Smooth muscle cell (in vitro differentiated cells): ENCODE data around the gene FAM24A. TPM values are rescaled to one million over a fixed set of nuclear protein-coding genes. Genes with fewer than 3 reads are reported as not detected.
A peak's percentile ranks its signal among the peaks of the same experiment; 100 is the strongest.

Source experiments
- DNase-seq: peaks from one replicate; lab custom pipeline; 2025; ENCODE audit not compliant: unreplicated experiment; lab: John Stamatoyannopoulos, UW
- H2AFZ ChIP-seq: fragments of 200-600 bp; sonication (generic); 2 replicates; pipeline ENCODE4 v1.6.0; 2016; ENCODE audit warnings: antibody characterized with exemption, low read depth, mild to moderate bottlenecking
- H3F3A ChIP-seq: fragments of 200-600 bp; sonication (generic); 2 replicates; pipeline ENCODE4 v1.6.0; 2017; ENCODE audit warnings: antibody characterized with exemption, low read depth
- H3K27ac ChIP-seq: fragments of 200-600 bp; sonication (generic); 2 replicates; pipeline ENCODE4 v1.5.1; 2016; ENCODE audit warnings: low read depth, mild to moderate bottlenecking
- H3K27me3 ChIP-seq: fragments of 200-600 bp; sonication (generic); 2 replicates; pipeline ENCODE4 v1.6.1; 2016; ENCODE audit warnings: low read depth, mild to moderate bottlenecking
- H3K36me3 ChIP-seq: fragments of 200-600 bp; sonication (generic); 2 replicates; pipeline ENCODE4 v1.5.1; 2016; ENCODE audit warnings: low read depth
- H3K4me1 ChIP-seq: fragments of 200-600 bp; sonication (generic); 2 replicates; pipeline ENCODE4 v1.5.1; 2016; ENCODE audit warnings: low read depth
- H3K4me2 ChIP-seq: fragments of 200-600 bp; sonication (generic); 2 replicates; pipeline ENCODE4 v1.6.0; 2016; ENCODE audit warnings: mild to moderate bottlenecking
- H3K4me3 ChIP-seq: fragments of 200-600 bp; sonication (generic); 2 replicates; pipeline ENCODE4 v1.5.1; 2016; ENCODE audit warnings: mild to moderate bottlenecking
- H3K79me2 ChIP-seq: fragments of 200-600 bp; sonication (generic); 2 replicates; pipeline ENCODE4 v1.6.0; 2016; ENCODE audit warnings: low read depth, mild to moderate bottlenecking
- H3K9ac ChIP-seq: fragments of 200-600 bp; sonication (generic); 2 replicates; pipeline ENCODE4 v1.6.0; 2016; ENCODE audit warnings: low read depth
- H3K9me3 ChIP-seq: fragments of 200-600 bp; sonication (generic); replicated peaks from 2 replicates; pipeline ENCODE4 v1.5.1; 2016; ENCODE audit warnings: low read depth
- H4K20me1 ChIP-seq: fragments of 200-600 bp; sonication (generic); 2 replicates; pipeline ENCODE4 v1.6.0; 2016; ENCODE audit warnings: low read depth
- WGBS: methylation state at CpG from one replicate; pipeline ENCODE4 v1.1.7; 2016; ENCODE audit warnings: low lambda C conversion rate; 5-methylcytosine and 5-hydroxymethylcytosine counted together
- polyA plus RNA-seq: library from polyadenylated mRNA; unstranded; fragments of >200 nt; fragmentation: Nextera tagmentation; extraction: Ambion mirVana; gene quantifications from 2 replicates; pipeline ENCODE4 v1.2.1, GENCODE V29; 2016
- total RNA-seq: library from RNA; depleted of rRNA; stranded (reverse); fragments of >200 nt; gene quantifications from 2 replicates; pipeline ENCODE4 v1.2.3, GENCODE V29; 2014
- TF ChIP-seq, protein P1 (sequence below): fragments of 200-600 bp; sonication (generic); IDR thresholded peaks from 2 replicates; pipeline ENCODE4 v1.5.1; 2017; ENCODE audit warnings: borderline replicate concordance, mild to moderate bottlenecking, antibody characterized with exemption; ENCODE audit not compliant: insufficient read depth, poor library complexity, severe bottlenecking

FAM24A gene, protein sequence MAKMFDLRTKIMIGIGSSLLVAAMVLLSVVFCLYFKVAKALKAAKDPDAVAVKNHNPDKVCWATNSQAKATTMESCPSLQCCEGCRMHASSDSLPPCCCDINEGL
- total RNA-seq, result not detected in 2 replicates
- not detected in 2 replicates for polyA plus RNA-seq

- Histone ChIP-seq H3F3A (no peaks in the 10 kb centered on the region), H3K27ac (no peak within 1 kb of the TSS), H3K79me2 (no peaks in the 10 kb centered on the region), H3K4me3 (no peak within 1 kb of the TSS), H2AFZ (no peak within 1 kb of the TSS), H3K27me3 (no peaks in the 10 kb centered on the region), H4K20me1 (no peaks in the 10 kb centered on the region), H3K4me1 (no peaks in the 10 kb centered on the region), H3K36me3 (no peaks in the 10 kb centered on the region), H3K9ac (no peak within 1 kb of the TSS), H3K9me3 (no peaks in the 10 kb centered on the region), H3K4me2 (no peak within 1 kb of the TSS)
- no peak for DNase-seq
- WGBS, result 74% methylated on average over 1 of the region's 1 CpG
- TF ChIP-seq, protein P1, sequence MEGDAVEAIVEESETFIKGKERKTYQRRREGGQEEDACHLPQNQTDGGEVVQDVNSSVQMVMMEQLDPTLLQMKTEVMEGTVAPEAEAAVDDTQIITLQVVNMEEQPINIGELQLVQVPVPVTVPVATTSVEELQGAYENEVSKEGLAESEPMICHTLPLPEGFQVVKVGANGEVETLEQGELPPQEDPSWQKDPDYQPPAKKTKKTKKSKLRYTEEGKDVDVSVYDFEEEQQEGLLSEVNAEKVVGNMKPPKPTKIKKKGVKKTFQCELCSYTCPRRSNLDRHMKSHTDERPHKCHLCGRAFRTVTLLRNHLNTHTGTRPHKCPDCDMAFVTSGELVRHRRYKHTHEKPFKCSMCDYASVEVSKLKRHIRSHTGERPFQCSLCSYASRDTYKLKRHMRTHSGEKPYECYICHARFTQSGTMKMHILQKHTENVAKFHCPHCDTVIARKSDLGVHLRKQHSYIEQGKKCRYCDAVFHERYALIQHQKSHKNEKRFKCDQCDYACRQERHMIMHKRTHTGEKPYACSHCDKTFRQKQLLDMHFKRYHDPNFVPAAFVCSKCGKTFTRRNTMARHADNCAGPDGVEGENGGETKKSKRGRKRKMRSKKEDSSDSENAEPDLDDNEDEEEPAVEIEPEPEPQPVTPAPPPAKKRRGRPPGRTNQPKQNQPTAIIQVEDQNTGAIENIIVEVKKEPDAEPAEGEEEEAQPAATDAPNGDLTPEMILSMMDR, result no peak
Measured at GRCh38 chr10:122910310-122910709, at the start of gene FAM24A. Gene FAM24A, plus strand, starts transcription at chr10:122910610. Its CDS starts 1,025 bp downstream, at chr10:122911635.

- Histone ChIP-seq H3K4me3 (no peak overlapping the region), H3K4me2 (no peak overlapping the region), H3K4me1 (no peaks in the 10 kb centered on the region), H3K27me3 (no peaks in the 10 kb centered on the region), H3K9ac (no peak overlapping the region), H3K79me2 (no peaks in the 10 kb centered on the region), H3K27ac (peak overlapping the region; percentile 18), H2AFZ (no peak overlapping the region), H4K20me1 (no peaks in the 10 kb centered on the region), H3K9me3 (no peaks in the 10 kb centered on the region), H3K36me3 (no peaks in the 10 kb centered on the region), H3F3A (no peaks in the 10 kb centered on the region)
- DNase-seq, result no peak
- TF ChIP-seq, protein P1, result no peak
- WGBS, result 38% methylated on average over 1 of the region's 1 CpG
Measured at GRCh38 chr10:122861711-122862161, 48.7 kb upstream of the FAM24A start.

DNA sequence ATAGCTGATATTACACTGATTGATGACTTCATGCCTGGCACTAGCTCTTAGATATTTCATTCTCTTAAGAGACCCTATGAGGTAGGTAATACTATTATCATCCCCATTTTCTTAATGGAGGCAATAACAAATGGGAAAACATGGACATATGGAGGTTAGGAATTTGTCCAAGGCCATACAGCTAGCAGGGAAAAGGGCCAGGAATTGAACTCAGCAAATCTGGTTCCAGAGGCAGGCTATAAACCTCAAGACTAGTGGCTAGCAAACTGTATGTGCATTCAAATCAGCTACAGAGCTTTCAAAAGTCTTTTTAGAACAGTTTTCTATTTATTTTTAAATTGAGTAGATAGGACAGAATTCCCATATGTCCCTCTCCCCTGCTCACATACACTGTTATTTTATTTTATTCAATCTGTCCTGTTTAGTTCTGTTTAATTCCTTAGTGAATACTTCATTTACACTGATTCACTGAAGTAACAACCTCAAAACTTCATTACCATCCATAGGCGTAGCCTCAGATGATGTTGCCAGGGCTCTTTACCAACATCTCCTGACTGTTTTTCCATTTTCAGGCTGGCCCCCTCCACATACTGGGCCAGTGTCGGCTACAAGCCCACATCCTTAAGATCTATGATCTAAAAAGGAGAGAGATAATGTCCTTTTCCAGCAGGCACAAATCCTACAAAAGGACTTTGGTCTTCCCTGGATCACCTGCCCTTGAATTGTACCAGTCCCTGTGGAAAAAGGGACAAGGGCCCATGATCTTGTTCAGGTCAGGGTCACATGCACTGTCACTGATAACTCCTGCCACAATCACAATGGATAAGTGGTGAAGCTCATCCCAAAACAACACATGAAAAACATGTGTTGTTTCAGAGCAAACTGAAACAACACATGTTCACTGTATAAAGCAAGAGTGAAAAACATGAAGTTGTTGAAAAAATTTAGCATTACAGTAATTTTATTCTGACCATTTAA, 46.9 kb upstream of the FAM24A start:
- WGBS, result 89% methylated on average over 2 of the region's 2 CpGs
- H4K20me1 ChIP-seq, result no peaks in the 10 kb centered on the region
- no peak overlapping the region for H3K27ac ChIP-seq
- H3K4me1 ChIP-seq, result no peaks in the 10 kb centered on the region
- H3K9ac ChIP-seq, result no peak overlapping the region
- H3K9me3 ChIP-seq, result no peaks in the 10 kb centered on the region
- H3K27me3 ChIP-seq, result no peaks in the 10 kb centered on the region
- no peaks in the 10 kb centered on the region for H3K79me2 ChIP-seq
- H3K4me2 ChIP-seq, result no peak overlapping the region
- no peak overlapping the region for H3K4me3 ChIP-seq
- no peaks in the 10 kb centered on the region for H3F3A ChIP-seq
- H3K36me3 ChIP-seq, result no peaks in the 10 kb centered on the region
- no peak for DNase-seq
- TF ChIP-seq, protein P1, result no peak
- H2AFZ ChIP-seq, result no peak overlapping the region
